K562 (cell line): Measurements from ENCODE around the gene VPS50.

Experiments used
- SMARCA5 ChIP-seq: fragments of 450-650 bp; IDR thresholded peaks from 2 replicates; pipeline ENCODE4 v1.6.1; 2016
- TSC22D4 ChIP-seq: fragments of 450-650 bp; IDR thresholded peaks from 2 replicates; pipeline ENCODE4 v1.6.1; 2016; ENCODE audit warnings: missing genetic modification characterization, missing biosample characterization, control low read depth
- ZBTB33 ChIP-seq: sonication (generic); formaldehyde crosslinking; IDR thresholded peaks from 2 replicates; pipeline ENCODE4 v1.8.1; 2023; ENCODE audit warnings: mild to moderate bottlenecking, missing genetic modification reagents
- ZNF766 ChIP-seq: fragments of 200-800 bp; sonication (Bioruptor generic); conservative IDR thresholded peaks from 2 replicates; pipeline ENCODE4 v1.6.1; 2016; ENCODE audit warnings: missing genetic modification characterization, missing compliant biosample characterization

DNA sequence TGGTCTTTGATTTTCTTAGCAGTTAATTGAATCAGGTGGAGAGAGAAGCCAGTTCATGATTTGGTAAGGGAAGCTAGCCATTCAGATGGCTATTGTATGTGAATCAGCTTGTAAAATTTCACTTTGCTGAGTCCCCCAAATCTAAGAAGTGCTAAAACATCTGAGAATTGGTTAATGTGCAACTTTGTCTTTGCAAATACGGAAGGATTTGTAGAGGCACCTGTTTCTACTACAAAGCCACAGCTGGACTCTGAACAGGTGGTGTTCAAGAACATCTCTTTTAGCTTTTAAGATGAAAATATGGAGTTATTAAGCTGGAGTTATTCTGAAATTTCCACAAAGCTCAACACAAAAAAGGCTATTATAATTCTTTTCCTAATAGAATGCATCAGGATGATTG lies 132.6 kb downstream of the VPS50 start:
- TF ChIP-seq ZNF766 (CRISPR knock-in tag) (no peak), ZBTB33 (CRISPR knock-in tag) (no peak), SMARCA5 (no peak), TSC22D4 (no peak)
